Measurements from ENCODE around the gene SLC7A11.

Gene SLC7A11

GRCh38 chr4:138259271-138259670 lies 17.1 kb upstream of the SLC7A11 start:
- Histone ChIP-seq H3K9ac (ENCODE audit: insufficient read length, low read depth) (no peak overlapping the region), H3K27me3 (ENCODE audit: insufficient read depth, insufficient read length) (no peaks in the 10 kb centered on the region), H3K36me3 (ENCODE audit: insufficient read depth, insufficient read length, low read length) (no peaks in the 10 kb centered on the region), H3K4me3 (ENCODE audit: insufficient read length, low read depth) (no peak overlapping the region), H3K4me1 (ENCODE audit: insufficient read depth, insufficient read length) (no peaks in the 10 kb centered on the region), H3K9me3 (ENCODE audit: insufficient read depth, low read length) (peaks cover 6% of the 10 kb centered on the region; the same call in 1 of the 2 replicates)
- TF ChIP-seq SUZ12 (IDR thresholded peaks at IDR 0.05; ENCODE audit: extremely low read depth, insufficient read depth, insufficient read length) (no peak), YY1 (IDR thresholded peaks at IDR 0.05; ENCODE audit: insufficient read depth, insufficient read length) (no peak), ZNF274 (IDR thresholded peaks at IDR 0.05; ENCODE audit: low read depth, low read length) (no peak)
- no peak for DNase-seq (ENCODE audit: low read depth, low spot score)

GRCh38 chr4:138256608-138257007 lies 14.5 kb upstream of the SLC7A11 start:
- no peak for DNase-seq (ENCODE audit: low read depth, low spot score)
- no peak overlapping the region for H3K4me3 ChIP-seq (ENCODE audit: insufficient read length, low read depth)
- peaks cover 6% of the 10 kb centered on the region; the same call in 1 of the 2 replicates for H3K9me3 ChIP-seq (ENCODE audit: insufficient read depth, low read length)
- TF ChIP-seq YY1 (IDR thresholded peaks at IDR 0.05; ENCODE audit: insufficient read depth, insufficient read length): no peak
- no peak for TF ChIP-seq ZNF274 (IDR thresholded peaks at IDR 0.05; ENCODE audit: low read depth, low read length)
- TF ChIP-seq SUZ12 (IDR thresholded peaks at IDR 0.05; ENCODE audit: extremely low read depth, insufficient read depth, insufficient read length): no peak
- H3K4me1 ChIP-seq (ENCODE audit: insufficient read depth, insufficient read length): no peaks in the 10 kb centered on the region
- H3K9ac ChIP-seq (ENCODE audit: insufficient read length, low read depth): no peak overlapping the region
- H3K27me3 ChIP-seq (ENCODE audit: insufficient read depth, insufficient read length): no peaks in the 10 kb centered on the region
- H3K36me3 ChIP-seq (ENCODE audit: insufficient read depth, insufficient read length, low read length): no peaks in the 10 kb centered on the region

GRCh38 chr4:138255917-138256597 lies 13.9 kb upstream of the SLC7A11 start:
- H3K4me3 ChIP-seq (ENCODE audit: insufficient read length, low read depth): no peak overlapping the region
- no peak for TF ChIP-seq ZNF274 (IDR thresholded peaks at IDR 0.05; ENCODE audit: low read depth, low read length)
- TF ChIP-seq SUZ12 (IDR thresholded peaks at IDR 0.05; ENCODE audit: extremely low read depth, insufficient read depth, insufficient read length): no peak
- TF ChIP-seq YY1 (IDR thresholded peaks at IDR 0.05; ENCODE audit: insufficient read depth, insufficient read length): no peak
- H3K9ac ChIP-seq (ENCODE audit: insufficient read length, low read depth): no peak overlapping the region
- H3K4me1 ChIP-seq (ENCODE audit: insufficient read depth, insufficient read length): no peaks in the 10 kb centered on the region
- H3K9me3 ChIP-seq (ENCODE audit: insufficient read depth, low read length): peaks cover 6% of the 10 kb centered on the region; the same call in 1 of the 2 replicates
- H3K27me3 ChIP-seq (ENCODE audit: insufficient read depth, insufficient read length): no peaks in the 10 kb centered on the region
- DNase-seq (ENCODE audit: low read depth, low spot score): no peak
- no peaks in the 10 kb centered on the region for H3K36me3 ChIP-seq (ENCODE audit: insufficient read depth, insufficient read length, low read length)

- Histone ChIP-seq H3K4me1 (ENCODE audit: insufficient read depth, insufficient read length) (no peaks in the 10 kb centered on the region), H3K27me3 (ENCODE audit: insufficient read depth, insufficient read length) (no peaks in the 10 kb centered on the region), H3K9me3 (ENCODE audit: insufficient read depth, low read length) (peaks cover 6% of the 10 kb centered on the region; the same call in 1 of the 2 replicates), H3K36me3 (ENCODE audit: insufficient read depth, insufficient read length, low read length) (no peaks in the 10 kb centered on the region), H3K9ac (ENCODE audit: insufficient read length, low read depth) (no peak overlapping the region), H3K4me3 (ENCODE audit: insufficient read length, low read depth) (no peak overlapping the region)
- TF ChIP-seq YY1 (IDR thresholded peaks at IDR 0.05; ENCODE audit: insufficient read depth, insufficient read length) (no peak), ZNF274 (IDR thresholded peaks at IDR 0.05; ENCODE audit: low read depth, low read length) (no peak), SUZ12 (IDR thresholded peaks at IDR 0.05; ENCODE audit: extremely low read depth, insufficient read depth, insufficient read length) (no peak)
- no peak for DNase-seq (ENCODE audit: low read depth, low spot score)
Measured at GRCh38 chr4:138252551-138252950, 10.4 kb upstream of the SLC7A11 start.

GRCh38 chr4:138251938-138252337 lies 9.8 kb upstream of the SLC7A11 start:
- TF ChIP-seq YY1 (IDR thresholded peaks at IDR 0.05; ENCODE audit: insufficient read depth, insufficient read length) (no peak), ZNF274 (IDR thresholded peaks at IDR 0.05; ENCODE audit: low read depth, low read length) (no peak), SUZ12 (IDR thresholded peaks at IDR 0.05; ENCODE audit: extremely low read depth, insufficient read depth, insufficient read length) (no peak)

GRCh38 chr4:138249132-138249531 lies 7.0 kb upstream of the SLC7A11 start:
- Histone ChIP-seq H3K4me3 (ENCODE audit: insufficient read length, low read depth) (no peak overlapping the region), H3K36me3 (ENCODE audit: insufficient read depth, insufficient read length, low read length) (no peaks in the 10 kb centered on the region), H3K4me1 (ENCODE audit: insufficient read depth, insufficient read length) (no peaks in the 10 kb centered on the region), H3K9me3 (ENCODE audit: insufficient read depth, low read length) (no peaks in the 10 kb centered on the region), H3K9ac (ENCODE audit: insufficient read length, low read depth) (no peak overlapping the region), H3K27me3 (ENCODE audit: insufficient read depth, insufficient read length) (no peaks in the 10 kb centered on the region)
- no peak for DNase-seq (ENCODE audit: low read depth, low spot score)
- TF ChIP-seq ZNF274 (IDR thresholded peaks at IDR 0.05; ENCODE audit: low read depth, low read length) (no peak), YY1 (IDR thresholded peaks at IDR 0.05; ENCODE audit: insufficient read depth, insufficient read length) (no peak), SUZ12 (IDR thresholded peaks at IDR 0.05; ENCODE audit: extremely low read depth, insufficient read depth, insufficient read length) (no peak)

More at GRCh38 chr4:138251938-138252337, 9.8 kb upstream of the SLC7A11 start:
- no peaks in the 10 kb centered on the region for H3K4me1 ChIP-seq (ENCODE audit: insufficient read depth, insufficient read length)
- no peaks in the 10 kb centered on the region for H3K27me3 ChIP-seq (ENCODE audit: insufficient read depth, insufficient read length)
- H3K9ac ChIP-seq (ENCODE audit: insufficient read length, low read depth): no peak overlapping the region
- H3K36me3 ChIP-seq (ENCODE audit: insufficient read depth, insufficient read length, low read length): no peaks in the 10 kb centered on the region
- H3K4me3 ChIP-seq (ENCODE audit: insufficient read length, low read depth): no peak overlapping the region
- peaks cover 6% of the 10 kb centered on the region; the same call in 1 of the 2 replicates for H3K9me3 ChIP-seq (ENCODE audit: insufficient read depth, low read length)
- DNase-seq (ENCODE audit: low read depth, low spot score): no peak

GRCh38 chr4:138248058-138248457 lies 5.9 kb upstream of the SLC7A11 start:
- H3K9ac ChIP-seq (ENCODE audit: insufficient read length, low read depth): no peak overlapping the region

More at GRCh38 chr4:138248058-138248457, 5.9 kb upstream of the SLC7A11 start:
- no peaks in the 10 kb centered on the region for H3K4me1 ChIP-seq (ENCODE audit: insufficient read depth, insufficient read length)
- H3K27me3 ChIP-seq (ENCODE audit: insufficient read depth, insufficient read length): no peaks in the 10 kb centered on the region
- DNase-seq (ENCODE audit: low read depth, low spot score): no peak
- no peak overlapping the region for H3K4me3 ChIP-seq (ENCODE audit: insufficient read length, low read depth)
- no peaks in the 10 kb centered on the region for H3K9me3 ChIP-seq (ENCODE audit: insufficient read depth, low read length)
- no peaks in the 10 kb centered on the region for H3K36me3 ChIP-seq (ENCODE audit: insufficient read depth, insufficient read length, low read length)
- TF ChIP-seq SUZ12 (IDR thresholded peaks at IDR 0.05; ENCODE audit: extremely low read depth, insufficient read depth, insufficient read length): no peak
- no peak for TF ChIP-seq ZNF274 (IDR thresholded peaks at IDR 0.05; ENCODE audit: low read depth, low read length)
- no peak for TF ChIP-seq YY1 (IDR thresholded peaks at IDR 0.05; ENCODE audit: insufficient read depth, insufficient read length)

Measured in NT2/D1 (cell line).